Stimulated activated CD8-positive, alpha-beta memory T cell treated with anti-CD3 and anti-CD28 coated beads, Interleukin-15, amount 100 ng/mL, for 48 hours (primary cell): ENCODE measurements around the gene GNB3.

Source experiments
- DNase-seq, 2 donors: peaks; one replicate each; pipeline ENCODE4 v3.0.0-alpha.2; 2020; ENCODE audit warnings: low read depth in 2 of 2

Gene GNB3

GRCh38 chr12:6837370-6838060 lies 3.2 kb upstream of the GNB3 start:
- no peak for DNase-seq

GRCh38 chr12:6838854-6839253 lies 1.9 kb upstream of the GNB3 start:
- DNase-seq, result no peak

- no peak for DNase-seq
These were observed 1.1 kb upstream of the GNB3 start for GRCh38 chr12:6839482-6840201.

GRCh38 chr12:6840330-6840729 lies 395 bp upstream of the GNB3 start:
- DNase-seq, result no peak

- no peak for DNase-seq
These were observed 1.4 kb downstream of the GNB3 start for GRCh38 chr12:6842075-6842474.

- no peak for DNase-seq
These were observed 2.6 kb downstream of the GNB3 start for GRCh38 chr12:6843118-6843902.

- no peak for DNase-seq
These were observed 4.7 kb downstream of the GNB3 start for GRCh38 chr12:6845395-6845794.

GRCh38 chr12:6846316-6846869 lies 5.7 kb downstream of the GNB3 start:
- DNase-seq, result no peak

- DNase-seq, result no peak
These were observed 7.0 kb downstream of the GNB3 start for GRCh38 chr12:6847676-6848075.

GRCh38 chr12:6849427-6849826 lies 8.7 kb downstream of the GNB3 start:
- no peak for DNase-seq

- DNase-seq, result no peak
These were observed 9.3 kb downstream of the GNB3 start for GRCh38 chr12:6849976-6850560.

- no peak for DNase-seq
These were observed 10.0 kb downstream of the GNB3 start for GRCh38 chr12:6850796-6851152.

GRCh38 chr12:6851153-6851920 lies 10.6 kb downstream of the GNB3 start, which contains the start of gene CDCA3:
Gene CDCA3 (minus strand): TSS chr12:6851286. CDS start chr12:6850952, 334 bp downstream.
- DNase-seq, result peak; percentile 88 to 89

- peak; percentile 99 for DNase-seq
These were observed 11.4 kb downstream of the GNB3 start, which contains the start of gene USP5 for GRCh38 chr12:6851921-6852650. Gene USP5 (plus strand): TSS chr12:6852150. CDS start chr12:6852180, 30 bp downstream.

- peak; percentile 52 to 73 for DNase-seq
These were observed 12.1 kb downstream of the GNB3 start for GRCh38 chr12:6852651-6853354.

- no peak for DNase-seq
These were observed 12.9 kb downstream of the GNB3 start for GRCh38 chr12:6853626-6854025.

- DNase-seq, result no peak
These were observed 13.3 kb downstream of the GNB3 start for GRCh38 chr12:6854036-6854435.

GRCh38 chr12:6855322-6855721 lies 14.6 kb downstream of the GNB3 start:
- DNase-seq, result no peak

- DNase-seq, result no peak
These were observed 18.1 kb downstream of the GNB3 start for GRCh38 chr12:6858799-6859198.

- DNase-seq, result no peak
These were observed 19.4 kb downstream of the GNB3 start for GRCh38 chr12:6860116-6860515.
